ENCODE measurements around the gene TACC2. TPM values are rescaled to one million over a fixed set of nuclear protein-coding genes. Genes with fewer than 3 reads are reported as not detected.

Gene TACC2
- total RNA-seq, 1 donor from 2014 or later = not detected

- Mint-ChIP-seq H3K27ac (no peak overlapping the region), H3K36me3 (ENCODE audit: low read depth) (no peaks in the 10 kb centered on the region), H3K4me1 (no peaks in the 10 kb centered on the region), H3K4me3 (no peak overlapping the region), H3K9me3 (no peaks in the 10 kb centered on the region), H3K27me3 (no peaks in the 10 kb centered on the region)
- DNase-seq = no peak
- intact Hi-C loops (cut with micrococcal nuclease) = no loop called here
Observed at GRCh38 chr10:122144199-122144598, 155.2 kb downstream of the TACC2 start.

GRCh38 chr10:122145113-122145512, 156.2 kb downstream of the TACC2 start:
- H3K36me3 Mint-ChIP-seq (ENCODE audit: low read depth) = no peaks in the 10 kb centered on the region

GRCh38 chr10:122147663-122148062, 158.7 kb downstream of the TACC2 start:
- no peak overlapping the region for H3K27ac Mint-ChIP-seq
- no peaks in the 10 kb centered on the region for H3K4me1 Mint-ChIP-seq
- H3K27me3 Mint-ChIP-seq = no peaks in the 10 kb centered on the region
- intact Hi-C loops (cut with micrococcal nuclease) = no loop called here
- DNase-seq = no peak
- no peak overlapping the region for H3K4me3 Mint-ChIP-seq
- H3K9me3 Mint-ChIP-seq = no peaks in the 10 kb centered on the region
- no peaks in the 10 kb centered on the region for H3K36me3 Mint-ChIP-seq (ENCODE audit: low read depth)

More at GRCh38 chr10:122145113-122145512, 156.2 kb downstream of the TACC2 start:
- H3K27me3 Mint-ChIP-seq = no peaks in the 10 kb centered on the region
- H3K27ac Mint-ChIP-seq = no peak overlapping the region
- no peaks in the 10 kb centered on the region for H3K4me1 Mint-ChIP-seq
- intact Hi-C loops (cut with micrococcal nuclease) = no loop called here
- H3K9me3 Mint-ChIP-seq = no peaks in the 10 kb centered on the region
- no peak for DNase-seq
- no peak overlapping the region for H3K4me3 Mint-ChIP-seq

- intact Hi-C loops (cut with micrococcal nuclease) = no loop called here
- H3K36me3 Mint-ChIP-seq (ENCODE audit: low read depth) = no peaks in the 10 kb centered on the region
- no peak overlapping the region for H3K4me3 Mint-ChIP-seq
- H3K27me3 Mint-ChIP-seq = peaks cover under 1% of the 10 kb centered on the region
- H3K9me3 Mint-ChIP-seq = no peaks in the 10 kb centered on the region
- H3K27ac Mint-ChIP-seq = no peak overlapping the region
- no peak for DNase-seq
- H3K4me1 Mint-ChIP-seq = no peaks in the 10 kb centered on the region
Observed at GRCh38 chr10:122148876-122149560, 160.1 kb downstream of the TACC2 start.

GRCh38 chr10:122149561-122150505, 160.9 kb downstream of the TACC2 start:
- H3K9me3 Mint-ChIP-seq = no peaks in the 10 kb centered on the region
- H3K36me3 Mint-ChIP-seq (ENCODE audit: low read depth) = no peaks in the 10 kb centered on the region
- no peak overlapping the region for H3K4me3 Mint-ChIP-seq
- H3K27me3 Mint-ChIP-seq = peaks cover 2% of the 10 kb centered on the region
- no peak overlapping the region for H3K27ac Mint-ChIP-seq
- intact Hi-C loops (cut with micrococcal nuclease) = no loop called here
- no peaks in the 10 kb centered on the region for H3K4me1 Mint-ChIP-seq
- no peak for DNase-seq

GRCh38 chr10:122151121-122151694, 162.2 kb downstream of the TACC2 start:
- H3K27ac Mint-ChIP-seq = no peak overlapping the region
- no peaks in the 10 kb centered on the region for H3K9me3 Mint-ChIP-seq
- no peaks in the 10 kb centered on the region for H3K36me3 Mint-ChIP-seq (ENCODE audit: low read depth)
- no peaks in the 10 kb centered on the region for H3K4me1 Mint-ChIP-seq
- no peak overlapping the region for H3K4me3 Mint-ChIP-seq
- intact Hi-C loops (cut with micrococcal nuclease) = no loop called here
- peaks cover 2% of the 10 kb centered on the region for H3K27me3 Mint-ChIP-seq
- DNase-seq = no peak

GRCh38 chr10:122152544-122152943, 163.6 kb downstream of the TACC2 start:
- DNase-seq = no peak
- Mint-ChIP-seq H3K27me3 (peaks cover 2% of the 10 kb centered on the region), H3K9me3 (no peaks in the 10 kb centered on the region), H3K4me3 (no peak overlapping the region), H3K27ac (no peak overlapping the region), H3K36me3 (ENCODE audit: low read depth) (no peaks in the 10 kb centered on the region), H3K4me1 (no peaks in the 10 kb centered on the region)
- intact Hi-C loops (cut with micrococcal nuclease) = no loop called here

GRCh38 chr10:122154031-122154544, 165.1 kb downstream of the TACC2 start:
- Mint-ChIP-seq H3K9me3 (no peaks in the 10 kb centered on the region), H3K27me3 (peaks cover 2% of the 10 kb centered on the region), H3K27ac (no peak overlapping the region), H3K4me3 (no peak overlapping the region), H3K4me1 (no peaks in the 10 kb centered on the region), H3K36me3 (ENCODE audit: low read depth) (no peaks in the 10 kb centered on the region)
- DNase-seq = no peak
- intact Hi-C loops (cut with micrococcal nuclease) = no loop called here

GRCh38 chr10:122154545-122155366, 165.8 kb downstream of the TACC2 start:
- no peak for DNase-seq
- peaks cover 2% of the 10 kb centered on the region for H3K27me3 Mint-ChIP-seq
- H3K9me3 Mint-ChIP-seq = no peaks in the 10 kb centered on the region
- no peak overlapping the region for H3K4me3 Mint-ChIP-seq
- H3K36me3 Mint-ChIP-seq (ENCODE audit: low read depth) = no peaks in the 10 kb centered on the region
- H3K27ac Mint-ChIP-seq = no peak overlapping the region
- H3K4me1 Mint-ChIP-seq = no peaks in the 10 kb centered on the region
- intact Hi-C loops (cut with micrococcal nuclease) = no loop called here

GRCh38 chr10:122157451-122157850, 168.5 kb downstream of the TACC2 start:
- no peaks in the 10 kb centered on the region for H3K4me1 Mint-ChIP-seq
- DNase-seq = no peak
- no peaks in the 10 kb centered on the region for H3K36me3 Mint-ChIP-seq (ENCODE audit: low read depth)
- H3K9me3 Mint-ChIP-seq = no peaks in the 10 kb centered on the region
- no peak overlapping the region for H3K4me3 Mint-ChIP-seq
- H3K27ac Mint-ChIP-seq = no peak overlapping the region
- peaks cover 20% of the 10 kb centered on the region for H3K27me3 Mint-ChIP-seq
- intact Hi-C loops (cut with micrococcal nuclease) = no loop called here

GRCh38 chr10:122158362-122158761, 169.4 kb downstream of the TACC2 start:
- DNase-seq = no peak
- no peak overlapping the region for H3K27ac Mint-ChIP-seq
- H3K36me3 Mint-ChIP-seq (ENCODE audit: low read depth) = no peaks in the 10 kb centered on the region
- H3K4me1 Mint-ChIP-seq = no peaks in the 10 kb centered on the region
- peaks cover 26% of the 10 kb centered on the region for H3K27me3 Mint-ChIP-seq
- H3K4me3 Mint-ChIP-seq = no peak overlapping the region
- H3K9me3 Mint-ChIP-seq = no peaks in the 10 kb centered on the region
- intact Hi-C loops (cut with micrococcal nuclease) = no loop called here

- DNase-seq = no peak
- H3K9me3 Mint-ChIP-seq = no peaks in the 10 kb centered on the region
- H3K4me1 Mint-ChIP-seq = no peaks in the 10 kb centered on the region
- intact Hi-C loops (cut with micrococcal nuclease) = no loop called here
- peaks cover 29% of the 10 kb centered on the region for H3K27me3 Mint-ChIP-seq
- no peaks in the 10 kb centered on the region for H3K36me3 Mint-ChIP-seq (ENCODE audit: low read depth)
- no peak overlapping the region for H3K27ac Mint-ChIP-seq
- no peak overlapping the region for H3K4me3 Mint-ChIP-seq
Observed at GRCh38 chr10:122159141-122159970, 170.4 kb downstream of the TACC2 start.

GRCh38 chr10:122161795-122162194, 172.8 kb downstream of the TACC2 start:
- H3K27me3 Mint-ChIP-seq = peaks cover 51% of the 10 kb centered on the region
- DNase-seq = no peak
- no peak overlapping the region for H3K4me3 Mint-ChIP-seq
- peaks cover 2% of the 10 kb centered on the region for H3K36me3 Mint-ChIP-seq (ENCODE audit: low read depth)
- H3K4me1 Mint-ChIP-seq = no peaks in the 10 kb centered on the region
- H3K27ac Mint-ChIP-seq = no peak overlapping the region
- intact Hi-C loops (cut with micrococcal nuclease) = no loop called here
- H3K9me3 Mint-ChIP-seq = no peaks in the 10 kb centered on the region

Data from activated CD4-positive, alpha-beta T cell treated with anti-CD3 and anti-CD28 coated beads, Interleukin-2, amount 10 ng/mL, durations not matched to agents 24 days and 14 days (primary cell).